Urinary bladder (tissue), 4 donors: ENCODE data around the gene HES5. TPM values are rescaled to one million over a fixed set of nuclear protein-coding genes. Genes with fewer than 3 reads are reported as not detected.

Experiments
- DNase-seq: peaks from one replicate; pipeline ENCODE4 v3.0.0-alpha.2; 2015; ENCODE audit errors: extremely low spot score
- H3K27ac ChIP-seq: one replicate; pipeline ENCODE4 v1.5.1; 2013; ENCODE audit warnings: low read depth, mild to moderate bottlenecking, moderate library complexity
- H3K36me3 ChIP-seq: one replicate; pipeline ENCODE4 v1.6.1; 2013; ENCODE audit warnings: mild to moderate bottlenecking, moderate library complexity; ENCODE audit not compliant: insufficient read depth
- H3K4me1 ChIP-seq: one replicate; pipeline ENCODE4 v1.6.1; 2013; ENCODE audit warnings: mild to moderate bottlenecking, moderate library complexity; ENCODE audit not compliant: insufficient read depth
- H3K4me3 ChIP-seq: one replicate; pipeline ENCODE4 v1.5.1; 2013; ENCODE audit warnings: low read depth, low read length
- WGBS: extraction: QIAGEN DNeasy Blood & Tissue Kit; methylation state at CpG from one replicate; pipeline ENCODE4 v1.1.7; 2013; 5-methylcytosine and 5-hydroxymethylcytosine counted together
- polyA plus RNA-seq: library from polyadenylated mRNA; stranded (reverse); fragments of 200-250 nt; gene quantifications from one replicate; pipeline ENCODE4 v1.2.3, GENCODE V29; 2013
- total RNA-seq: library from RNA; depleted of rRNA; stranded (reverse); fragments of >200 nt; gene quantifications from one replicate; pipeline ENCODE4 v1.2.3, GENCODE V29; 2014
- donor health status: healthy with polysubstance abuse.
- donor health status: healthy.

The HES5 gene
- total and polyA plus RNA-seq, 2 donors: 0.42 to 2.5 TPM

DNA sequence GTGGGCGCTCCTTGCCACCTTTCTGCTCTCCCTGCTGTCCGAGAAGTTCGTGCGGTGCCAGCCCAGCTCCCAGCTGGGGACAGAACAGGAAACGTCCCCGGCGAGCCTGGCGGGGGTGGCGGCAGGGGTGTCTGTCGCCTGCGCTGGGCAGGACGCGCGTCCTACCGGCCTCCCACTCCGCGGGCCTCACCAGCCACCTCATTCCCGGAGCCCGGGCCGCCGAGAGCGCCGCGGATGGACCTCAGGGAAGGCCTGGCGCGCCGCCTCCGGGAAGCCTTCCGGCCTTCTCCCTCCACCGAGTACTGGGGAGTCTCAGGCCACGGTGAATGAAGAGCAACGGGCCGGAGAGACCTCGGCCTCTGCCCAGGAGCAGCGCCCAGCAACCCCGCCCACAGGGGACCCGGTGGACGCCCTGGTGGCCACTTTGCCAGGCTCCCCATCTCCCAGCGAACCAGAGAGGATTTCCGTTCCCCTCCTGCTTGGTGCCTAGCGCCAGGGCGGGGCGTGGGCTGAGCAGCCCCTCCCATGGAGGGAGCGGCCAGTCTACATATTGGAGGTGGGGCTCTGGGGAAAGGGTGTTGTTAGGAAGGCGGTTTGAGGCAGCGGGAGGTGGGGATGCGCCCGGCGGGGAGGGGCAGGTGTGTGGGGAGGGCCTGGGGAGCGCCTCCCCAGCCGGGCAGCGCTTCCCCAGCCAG is 16.6 kb upstream of the HES5 start:
- Histone ChIP-seq H3K27ac (peak overlapping the region; percentile 96), H3K4me3 (peak overlapping the region; percentile 30), H3K4me1 (no peaks in the 10 kb centered on the region), H3K36me3 (no peaks in the 10 kb centered on the region)
- 1% methylated on average over 52 of the region's 52 CpGs for WGBS
- no peak for DNase-seq

DNA sequence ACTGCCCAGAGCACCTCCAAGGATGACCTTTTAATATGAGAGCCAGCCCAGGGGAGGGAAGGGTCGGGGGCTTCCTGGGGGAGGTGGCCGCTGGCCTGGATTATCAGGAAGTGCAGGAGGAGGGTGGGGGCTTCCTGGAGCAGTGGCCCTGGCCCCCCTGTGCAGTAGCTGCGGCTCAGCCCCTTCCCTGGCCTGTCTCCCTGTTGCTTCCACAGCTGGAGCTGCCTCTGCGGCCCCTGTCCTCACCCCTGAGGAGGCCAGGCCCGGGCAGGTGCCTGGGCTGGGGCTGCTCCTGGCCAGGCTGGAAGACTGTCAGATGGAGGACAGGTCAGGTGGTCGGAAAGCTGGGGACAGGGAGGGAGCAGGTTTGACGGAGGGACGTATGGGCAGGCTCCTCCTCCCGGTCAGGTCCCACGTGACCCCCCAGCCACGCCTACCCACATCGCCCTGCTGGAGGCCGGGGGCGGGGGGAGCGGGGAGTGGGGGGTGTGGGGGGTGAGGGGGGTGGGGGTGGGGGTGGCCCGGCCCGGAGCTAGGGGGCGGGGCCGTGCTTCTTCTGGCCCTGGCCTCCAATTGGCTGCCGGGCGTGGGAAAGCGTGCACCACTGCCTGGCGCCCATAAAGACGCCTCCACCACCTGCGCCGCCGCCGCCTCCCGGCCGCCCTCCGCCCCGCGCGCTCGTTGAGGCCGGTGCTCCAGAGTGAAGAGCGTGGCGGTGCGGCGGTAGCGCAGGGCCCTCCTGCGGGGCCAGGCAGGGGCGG is 15.9 kb upstream of the HES5 start:
- DNase-seq: no peak
- Histone ChIP-seq H3K27ac (peak overlapping the region; percentile 55), H3K36me3 (no peaks in the 10 kb centered on the region), H3K4me1 (no peaks in the 10 kb centered on the region), H3K4me3 (peak overlapping the region; percentile 30)
- WGBS: 5% methylated on average over 43 of the region's 43 CpGs

DNA sequence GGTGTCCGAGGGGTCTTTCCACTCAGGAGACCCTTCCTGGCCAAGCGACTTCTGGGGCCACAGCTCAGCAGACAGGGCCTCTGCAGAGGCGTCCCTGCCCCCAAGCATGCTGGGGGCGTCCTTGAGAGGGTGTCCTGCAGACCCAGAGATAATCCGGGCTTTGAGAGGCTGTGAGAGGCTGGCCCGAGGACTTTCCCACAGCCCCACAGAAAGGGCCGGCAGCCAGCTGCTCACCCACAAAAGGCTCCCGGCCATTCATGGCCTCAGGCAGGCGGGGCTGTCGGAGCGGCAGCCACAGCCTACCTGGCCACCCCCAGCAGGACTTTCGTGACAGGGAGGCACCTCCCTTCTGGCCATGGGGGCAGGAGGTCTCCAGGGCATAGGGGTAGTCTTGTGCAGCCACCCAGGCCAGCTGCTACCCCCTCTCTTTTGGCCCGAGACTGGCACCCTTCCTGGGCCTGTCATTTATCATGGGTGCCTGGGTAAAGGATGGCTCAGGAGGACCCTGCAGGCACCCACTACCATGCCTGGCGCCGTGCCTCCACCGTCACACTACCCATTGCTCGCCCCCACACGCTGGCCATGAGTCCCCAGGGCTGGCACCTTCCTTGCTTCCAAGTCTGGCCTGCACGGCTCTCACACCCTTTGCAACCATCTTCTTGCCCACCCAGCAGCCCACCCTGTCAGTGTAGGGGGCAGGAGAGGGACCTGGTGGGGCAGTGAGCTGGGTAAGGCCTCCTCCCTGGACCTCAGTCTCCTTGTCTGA is 15.0 kb upstream of the HES5 start:
- peak overlapping the region; percentile 7 for H3K27ac ChIP-seq
- H3K4me1 ChIP-seq: no peaks in the 10 kb centered on the region
- H3K4me3 ChIP-seq: no peak overlapping the region
- 63% methylated on average over 19 of the region's 19 CpGs for WGBS
- H3K36me3 ChIP-seq: no peaks in the 10 kb centered on the region
- no peak for DNase-seq

DNA sequence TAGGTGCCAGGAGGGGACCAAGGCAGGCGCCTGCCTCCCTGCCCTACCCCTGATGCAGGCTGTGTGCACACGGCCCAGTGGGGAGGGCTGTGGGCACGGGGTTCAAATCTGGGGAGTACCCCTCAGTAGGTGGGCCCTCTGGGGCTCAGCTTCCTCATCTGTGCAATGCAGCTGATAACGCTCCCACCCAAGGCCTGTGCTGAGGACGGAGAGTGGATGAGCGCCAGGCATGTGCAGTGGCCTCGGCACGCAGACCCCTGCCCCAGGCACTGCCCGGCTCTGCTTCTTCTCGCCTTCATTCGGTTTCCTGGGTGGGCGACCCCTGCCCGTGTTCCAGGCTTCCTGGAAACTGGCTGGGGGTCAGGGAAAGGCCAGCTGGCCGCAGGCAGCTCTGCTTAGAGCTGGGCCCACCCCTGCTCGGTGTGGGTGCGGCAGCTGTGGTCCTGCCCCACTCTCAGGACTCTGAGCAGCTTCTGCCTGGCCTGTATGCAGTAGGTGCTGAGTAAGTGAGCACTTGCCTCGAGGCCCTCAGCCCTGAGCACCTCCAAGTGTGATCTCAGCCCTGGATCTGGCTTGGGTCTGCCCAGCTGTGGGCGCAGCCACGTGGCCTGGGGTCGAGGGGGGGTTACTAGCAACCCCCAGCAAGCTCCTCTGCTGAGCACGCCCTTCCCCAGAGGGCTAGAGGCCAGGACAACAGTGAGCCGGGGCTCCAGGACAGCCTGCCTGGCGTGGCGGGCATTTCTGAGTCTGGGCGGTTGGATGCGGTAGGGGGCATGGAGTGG is 14.2 kb upstream of the HES5 start:
- peak overlapping the region; percentile 7 for H3K27ac ChIP-seq
- H3K4me1 ChIP-seq: no peaks in the 10 kb centered on the region
- no peak overlapping the region for H3K4me3 ChIP-seq
- no peaks in the 10 kb centered on the region for H3K36me3 ChIP-seq
- WGBS: 52% methylated on average over 26 of the region's 26 CpGs
- DNase-seq: no peak

DNA sequence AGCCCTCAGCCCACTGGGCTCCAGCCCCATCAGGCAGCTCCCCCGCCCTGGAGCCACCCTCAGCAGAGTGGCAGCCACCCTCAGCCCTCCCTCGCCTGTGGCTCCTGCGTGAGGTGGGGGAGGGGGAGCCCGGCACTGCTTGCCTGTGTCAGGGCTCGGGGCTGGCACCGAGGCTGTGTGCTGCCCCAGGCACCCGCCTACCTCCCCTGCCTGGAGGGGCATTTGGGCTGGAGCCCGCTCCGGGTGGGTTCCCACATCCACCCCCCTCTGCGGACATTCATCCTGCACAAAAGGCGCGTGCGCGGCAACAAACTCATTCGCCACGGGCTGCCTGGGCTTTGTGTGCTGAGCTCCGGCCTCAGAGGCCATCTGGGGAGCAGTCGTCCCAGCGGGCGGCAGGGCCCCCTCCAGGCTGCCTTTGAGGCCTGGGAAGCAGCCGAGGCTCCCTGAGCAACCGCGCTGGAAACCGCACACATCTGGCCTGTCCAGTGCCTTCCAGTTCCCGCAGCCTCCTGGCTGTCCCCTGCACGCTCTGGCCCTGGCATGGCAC is 13.6 kb upstream of the HES5 start:
- no peak overlapping the region for H3K27ac ChIP-seq
- H3K36me3 ChIP-seq: no peaks in the 10 kb centered on the region
- no peaks in the 10 kb centered on the region for H3K4me1 ChIP-seq
- 37% methylated on average over 26 of the region's 26 CpGs for WGBS
- no peak overlapping the region for H3K4me3 ChIP-seq
- DNase-seq: no peak

DNA sequence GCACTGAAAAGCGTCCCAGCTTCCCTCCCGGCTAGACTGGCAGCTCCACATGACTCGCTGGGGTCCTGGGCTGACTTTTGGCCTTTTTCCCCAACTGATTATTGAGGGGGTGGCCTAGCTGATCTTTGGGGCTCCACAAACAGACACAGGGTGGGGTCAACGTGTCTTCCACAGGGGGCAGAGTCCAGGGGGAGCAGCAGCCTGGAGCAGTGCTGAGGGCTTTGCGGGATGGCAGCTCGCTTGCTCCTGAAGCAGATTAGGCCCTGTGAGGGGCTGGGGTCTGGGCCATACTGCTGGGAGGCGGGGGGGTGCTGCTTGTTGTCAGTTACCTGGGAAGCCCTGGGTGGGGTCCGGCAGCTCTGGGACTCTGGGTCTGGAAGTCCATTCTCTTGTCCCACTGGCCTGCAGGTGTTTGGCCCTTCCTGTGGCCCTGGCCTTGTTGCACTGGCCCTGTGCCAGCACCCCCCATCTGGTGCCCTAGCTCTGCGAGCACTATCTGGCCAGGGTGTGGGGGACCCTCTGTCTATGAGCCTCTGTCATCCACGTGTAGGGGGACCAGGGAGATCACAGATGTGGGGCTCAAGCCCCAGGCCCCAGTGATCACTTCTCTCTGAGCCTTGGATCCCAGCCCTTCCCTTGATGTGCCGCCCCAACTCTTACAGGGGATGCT is 12.3 kb upstream of the HES5 start:
- WGBS: 87% methylated on average over 11 of the region's 11 CpGs
- Histone ChIP-seq H3K36me3 (no peaks in the 10 kb centered on the region), H3K4me3 (no peak overlapping the region), H3K27ac (no peak overlapping the region), H3K4me1 (no peaks in the 10 kb centered on the region)
- DNase-seq: no peak

DNA sequence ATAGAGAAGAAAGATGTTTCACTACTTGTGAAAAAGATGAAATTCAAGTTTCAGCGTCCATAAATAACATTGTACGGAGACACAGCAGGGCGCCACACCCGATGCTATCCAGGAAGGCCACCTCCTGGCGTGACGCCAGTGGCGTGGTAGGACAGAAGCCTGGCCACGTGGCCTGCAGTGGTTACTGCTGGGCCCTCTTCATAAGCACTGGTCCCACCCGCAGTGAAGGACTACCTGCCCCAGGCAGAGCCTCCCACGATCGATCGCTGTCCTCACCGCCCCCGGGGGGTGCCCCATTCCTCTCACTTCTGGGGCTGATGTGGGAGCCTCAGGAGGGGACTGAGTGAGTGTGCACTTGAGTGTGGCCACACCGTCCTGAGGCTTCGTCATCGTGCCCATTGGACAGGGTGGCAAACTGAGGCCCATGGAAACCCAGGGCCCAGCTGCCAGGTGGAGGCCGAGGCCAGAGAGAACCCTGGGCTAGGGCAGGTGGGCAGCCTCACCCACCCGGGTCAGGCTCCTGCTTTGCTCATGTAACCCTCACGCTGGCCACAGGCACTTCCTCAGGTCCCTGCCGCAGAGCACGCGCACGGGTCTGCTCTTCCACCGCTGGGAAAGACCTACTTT is 11.7 kb upstream of the HES5 start:
- WGBS: 75% methylated on average over 25 of the region's 25 CpGs
- Histone ChIP-seq H3K4me3 (no peak overlapping the region), H3K27ac (no peak overlapping the region)

DNA sequence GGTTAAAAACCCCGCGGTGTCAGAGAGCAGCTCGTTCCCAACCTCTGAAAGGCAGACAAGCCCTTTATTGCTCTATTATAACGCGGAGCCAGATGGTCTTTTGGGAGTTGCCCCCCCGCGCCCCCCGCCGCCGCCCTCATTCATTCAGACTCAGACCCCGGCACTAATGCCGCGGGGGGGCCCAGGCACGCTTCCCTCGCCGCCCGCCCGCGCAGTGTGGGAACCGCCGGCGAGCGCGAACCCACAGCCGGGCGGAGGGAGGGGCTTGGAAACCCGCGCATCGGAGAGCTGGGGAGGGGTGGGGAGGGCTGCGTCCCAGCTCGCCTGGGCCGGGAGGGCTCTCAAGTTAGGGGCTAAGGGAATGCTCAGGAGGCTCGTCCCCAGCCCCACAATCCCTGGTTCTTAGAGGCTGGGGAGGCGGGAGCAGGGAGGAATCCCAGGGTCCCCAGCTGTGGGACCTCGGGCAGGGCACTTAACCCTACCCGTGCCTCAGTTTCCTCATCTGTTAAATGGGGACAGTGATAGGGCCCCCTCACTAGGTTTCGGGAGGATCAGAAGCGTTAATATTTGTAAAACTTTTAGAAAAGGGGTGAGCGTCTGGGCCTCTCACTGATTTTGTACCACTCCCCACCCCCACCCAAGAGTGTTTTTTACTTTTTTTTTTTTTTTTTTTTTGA is 10.9 kb upstream of the HES5 start:
- Histone ChIP-seq H3K4me3 (no peak overlapping the region), H3K4me1 (no peaks in the 10 kb centered on the region), H3K36me3 (no peaks in the 10 kb centered on the region), H3K27ac (no peak overlapping the region)
- 12% methylated on average over 39 of the region's 39 CpGs for WGBS
- no peak for DNase-seq

More for the DNA sequence above, 11.7 kb upstream of the HES5 start:
- H3K4me1 ChIP-seq: no peaks in the 10 kb centered on the region
- H3K36me3 ChIP-seq: no peaks in the 10 kb centered on the region
- no peak for DNase-seq

DNA sequence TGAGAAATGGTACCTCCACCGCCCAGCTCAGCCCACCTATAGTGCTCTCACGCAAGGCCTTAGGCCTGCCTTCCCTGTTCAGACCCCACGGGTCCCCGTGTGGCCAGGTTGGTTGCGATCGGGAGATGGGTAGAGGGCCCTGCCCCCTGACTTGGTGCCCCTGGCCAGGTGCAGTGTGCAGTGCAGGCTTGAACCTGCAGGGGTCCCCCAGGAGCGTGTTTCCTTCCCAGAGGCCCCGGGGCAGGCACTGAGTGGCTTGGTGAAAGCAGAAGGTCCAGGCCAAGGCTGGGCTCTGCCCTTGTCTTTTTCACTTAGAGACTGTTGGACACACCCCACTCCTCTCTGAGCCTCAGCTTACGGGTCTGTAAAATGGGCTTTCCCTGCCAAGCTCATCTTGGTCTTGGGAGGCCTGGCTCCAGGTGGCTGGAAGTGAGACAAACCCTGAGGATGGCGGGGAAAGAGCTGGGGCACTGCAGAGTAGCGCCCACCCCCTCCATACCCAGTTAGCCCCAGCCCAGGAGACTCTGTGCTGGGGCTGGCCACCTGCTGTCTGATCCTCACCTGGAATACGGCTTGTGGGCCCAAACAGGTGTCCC is 9.3 kb upstream of the HES5 start:
- DNase-seq: no peak
- no peak overlapping the region for H3K4me3 ChIP-seq
- H3K27ac ChIP-seq: no peak overlapping the region
- 75% methylated on average over 12 of the region's 12 CpGs for WGBS
- H3K4me1 ChIP-seq: no peaks in the 10 kb centered on the region
- no peaks in the 10 kb centered on the region for H3K36me3 ChIP-seq

DNA sequence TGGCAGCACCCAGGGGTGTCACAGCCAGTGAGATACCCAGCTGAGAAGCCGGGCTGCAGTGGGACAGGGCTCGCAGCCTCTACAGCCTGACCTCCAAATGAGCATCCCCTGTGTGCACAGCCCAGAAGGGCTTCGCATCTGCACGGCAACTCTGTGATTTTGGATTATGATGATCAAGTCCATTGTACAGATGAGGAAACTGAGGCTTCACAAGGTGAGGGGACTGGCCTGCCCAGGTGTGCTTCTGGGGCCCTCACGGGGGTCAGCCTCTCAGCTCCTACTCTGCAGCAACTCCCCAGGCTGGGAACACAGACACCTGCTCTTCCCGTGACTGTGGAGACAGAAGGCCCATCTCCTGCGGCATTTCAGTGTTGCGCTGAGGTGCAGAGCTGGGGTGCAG is 8.8 kb upstream of the HES5 start:
- H3K4me1 ChIP-seq: no peaks in the 10 kb centered on the region
- H3K27ac ChIP-seq: no peak overlapping the region
- DNase-seq: no peak
- H3K4me3 ChIP-seq: no peak overlapping the region
- 92% methylated on average over 8 of the region's 8 CpGs for WGBS
- no peaks in the 10 kb centered on the region for H3K36me3 ChIP-seq

DNA sequence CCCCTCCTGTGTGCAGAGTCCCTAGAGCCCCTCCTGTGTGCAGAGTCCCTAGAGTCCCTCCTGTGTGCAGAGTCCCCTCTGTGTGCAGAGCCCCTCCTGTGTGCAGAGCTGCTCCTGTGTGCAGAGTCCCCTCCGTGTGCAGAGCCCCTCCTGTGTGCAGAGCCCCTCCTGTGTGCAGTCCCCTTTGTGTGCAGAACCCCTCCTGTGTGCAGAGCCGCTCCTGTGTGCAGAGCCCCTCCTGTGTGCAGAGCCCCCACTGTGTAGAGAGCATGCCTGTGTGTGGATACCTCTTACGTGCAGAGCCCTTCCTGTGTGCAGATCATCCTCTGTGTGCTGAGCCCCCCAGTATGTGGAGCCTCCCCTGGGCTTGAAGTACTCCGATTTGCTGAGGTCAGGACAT is 8.3 kb upstream of the HES5 start:
- no peak for DNase-seq
- 85% methylated on average over 4 of the region's 4 CpGs for WGBS
- H3K4me1 ChIP-seq: no peaks in the 10 kb centered on the region
- H3K4me3 ChIP-seq: no peak overlapping the region
- H3K36me3 ChIP-seq: no peaks in the 10 kb centered on the region
- H3K27ac ChIP-seq: no peak overlapping the region

DNA sequence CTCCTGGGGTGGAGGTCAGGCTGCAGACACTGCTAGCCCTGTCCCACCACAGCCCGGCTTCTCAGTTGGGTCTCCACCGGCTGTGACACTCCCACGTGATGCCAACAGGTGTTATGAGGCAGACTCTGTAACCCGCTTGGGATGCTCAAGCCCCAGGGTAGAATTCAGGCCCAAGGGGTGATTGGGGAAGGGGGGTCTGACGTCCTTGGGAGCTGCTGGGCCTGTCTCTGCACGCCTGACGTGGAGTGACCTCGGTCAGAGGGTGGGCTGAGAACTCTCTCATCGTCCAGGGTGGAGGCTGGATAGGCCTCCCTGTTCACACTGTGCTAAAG is 7.7 kb upstream of the HES5 start:
- H3K36me3 ChIP-seq: no peaks in the 10 kb centered on the region
- WGBS: 69% methylated on average over 9 of the region's 9 CpGs

More for the DNA sequence above, 7.7 kb upstream of the HES5 start:
- Histone ChIP-seq H3K27ac (no peak overlapping the region), H3K4me1 (no peaks in the 10 kb centered on the region), H3K4me3 (no peak overlapping the region)
- no peak for DNase-seq
